D721Med (cell line): ENCODE measurements around the gene EXOC3L4.

Experiments
- DNase-seq: peaks from one replicate; pipeline ENCODE4 v3.0.0; 2011; ENCODE audit warnings: low spot score; ENCODE audit not compliant: insufficient read length
- FAIRE-seq: peaks from 2 replicates; lab custom pipeline; 2011; peaks lifted over from hg19 to GRCh38; lab: Jason Lieb, UNC
- TF ChIP-seq, protein P1 (sequence below): IDR thresholded peaks from 2 replicates; pipeline ENCODE4 v1.5.1; 2012; ENCODE audit warnings: mild to moderate bottlenecking, control low read depth; ENCODE audit not compliant: insufficient read depth; ENCODE audit errors: missing control alignments

Gene EXOC3L4

GRCh38 chr14:103104389-103104653 is 9.8 kb downstream of the EXOC3L4 start:
- FAIRE-seq, result no peak
- TF ChIP-seq, protein P1, sequence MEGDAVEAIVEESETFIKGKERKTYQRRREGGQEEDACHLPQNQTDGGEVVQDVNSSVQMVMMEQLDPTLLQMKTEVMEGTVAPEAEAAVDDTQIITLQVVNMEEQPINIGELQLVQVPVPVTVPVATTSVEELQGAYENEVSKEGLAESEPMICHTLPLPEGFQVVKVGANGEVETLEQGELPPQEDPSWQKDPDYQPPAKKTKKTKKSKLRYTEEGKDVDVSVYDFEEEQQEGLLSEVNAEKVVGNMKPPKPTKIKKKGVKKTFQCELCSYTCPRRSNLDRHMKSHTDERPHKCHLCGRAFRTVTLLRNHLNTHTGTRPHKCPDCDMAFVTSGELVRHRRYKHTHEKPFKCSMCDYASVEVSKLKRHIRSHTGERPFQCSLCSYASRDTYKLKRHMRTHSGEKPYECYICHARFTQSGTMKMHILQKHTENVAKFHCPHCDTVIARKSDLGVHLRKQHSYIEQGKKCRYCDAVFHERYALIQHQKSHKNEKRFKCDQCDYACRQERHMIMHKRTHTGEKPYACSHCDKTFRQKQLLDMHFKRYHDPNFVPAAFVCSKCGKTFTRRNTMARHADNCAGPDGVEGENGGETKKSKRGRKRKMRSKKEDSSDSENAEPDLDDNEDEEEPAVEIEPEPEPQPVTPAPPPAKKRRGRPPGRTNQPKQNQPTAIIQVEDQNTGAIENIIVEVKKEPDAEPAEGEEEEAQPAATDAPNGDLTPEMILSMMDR, result no peak

GRCh38 chr14:103104654-103105452 is 10.3 kb downstream of the EXOC3L4 start:
- DNase-seq, result peak; percentile 93
- TF ChIP-seq, protein P1, result peak; percentile 75
- FAIRE-seq, result no peak

More at GRCh38 chr14:103104389-103104653, 9.8 kb downstream of the EXOC3L4 start:
- DNase-seq, result no peak

DNA sequence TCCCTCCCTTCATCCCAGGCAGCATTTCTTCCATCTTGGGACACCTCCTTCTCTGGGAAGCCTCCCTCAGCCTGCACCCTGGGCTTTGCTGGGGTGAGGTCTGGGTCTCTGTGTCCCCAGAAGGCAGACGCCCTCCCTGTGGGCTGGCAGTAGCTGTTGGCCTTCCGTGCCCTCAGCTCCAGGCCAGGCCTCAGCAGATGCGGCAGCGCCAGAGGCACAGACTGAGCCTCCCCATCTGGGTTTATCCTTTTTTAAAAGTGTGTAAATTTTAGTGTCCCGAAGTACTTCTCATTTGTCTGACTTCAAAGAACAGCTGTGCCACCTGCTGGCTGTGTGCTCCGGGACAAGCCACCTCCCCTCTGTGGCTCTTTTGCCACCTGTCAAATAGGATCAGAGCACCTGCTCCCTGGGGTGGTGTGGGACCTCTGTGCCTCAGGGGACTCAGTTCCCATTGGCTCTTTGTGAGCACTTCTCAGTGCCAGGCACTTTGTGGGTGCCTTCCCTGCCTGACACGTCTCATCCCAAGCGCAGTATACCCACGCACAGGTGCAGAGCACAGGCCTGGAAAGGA is 11.1 kb downstream of the EXOC3L4 start:
- no peak for FAIRE-seq

GRCh38 chr14:103107455-103107854 is 12.9 kb downstream of the EXOC3L4 start:
- DNase-seq (no peak), FAIRE-seq (no peak)
- TF ChIP-seq, protein P1, result no peak

More for the DNA sequence above, 11.1 kb downstream of the EXOC3L4 start:
- TF ChIP-seq, protein P1, result peak; percentile 21
- no peak for DNase-seq

DNA sequence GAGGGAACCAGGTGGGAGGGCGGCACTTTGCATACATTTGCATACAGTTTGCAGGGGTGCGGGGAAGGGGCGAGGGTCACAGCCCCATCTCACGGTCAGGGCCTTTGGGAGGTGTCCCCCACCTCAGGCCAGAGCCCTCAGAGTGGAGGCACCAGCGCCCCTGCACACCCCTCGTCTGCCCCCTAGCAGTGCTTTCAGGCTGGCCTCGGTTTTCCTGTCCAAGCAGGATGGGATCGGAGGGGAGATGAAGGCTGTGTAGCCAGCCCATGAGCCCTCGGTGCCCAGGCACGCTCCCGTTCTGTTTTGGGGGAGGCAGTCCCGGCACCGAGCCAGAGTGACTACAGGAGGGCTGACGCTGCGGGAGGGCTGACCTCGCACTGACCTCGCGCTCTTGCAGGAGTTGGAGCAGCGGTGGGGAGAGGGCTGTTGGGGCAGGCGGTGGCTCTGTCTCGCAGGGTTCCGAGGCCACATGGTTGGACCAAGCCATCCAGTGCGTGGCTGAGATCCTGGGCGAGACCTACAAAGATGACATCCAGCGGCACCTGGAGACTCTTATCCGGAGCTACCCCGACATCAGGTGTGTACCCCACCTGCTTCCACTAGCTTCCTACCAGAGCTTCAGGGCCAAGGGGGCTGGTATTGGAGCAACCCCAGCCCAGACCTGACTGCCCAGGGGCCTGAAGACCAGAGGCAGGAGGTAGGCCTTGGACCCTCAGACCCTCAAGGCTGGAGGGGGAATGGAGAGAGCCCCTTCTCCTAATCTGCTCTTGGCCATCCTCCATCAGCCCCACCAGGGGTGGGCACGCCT is 13.6 kb downstream of the EXOC3L4 start:
- DNase-seq (no peak), FAIRE-seq (no peak)
- TF ChIP-seq, protein P1, result no peak

DNA sequence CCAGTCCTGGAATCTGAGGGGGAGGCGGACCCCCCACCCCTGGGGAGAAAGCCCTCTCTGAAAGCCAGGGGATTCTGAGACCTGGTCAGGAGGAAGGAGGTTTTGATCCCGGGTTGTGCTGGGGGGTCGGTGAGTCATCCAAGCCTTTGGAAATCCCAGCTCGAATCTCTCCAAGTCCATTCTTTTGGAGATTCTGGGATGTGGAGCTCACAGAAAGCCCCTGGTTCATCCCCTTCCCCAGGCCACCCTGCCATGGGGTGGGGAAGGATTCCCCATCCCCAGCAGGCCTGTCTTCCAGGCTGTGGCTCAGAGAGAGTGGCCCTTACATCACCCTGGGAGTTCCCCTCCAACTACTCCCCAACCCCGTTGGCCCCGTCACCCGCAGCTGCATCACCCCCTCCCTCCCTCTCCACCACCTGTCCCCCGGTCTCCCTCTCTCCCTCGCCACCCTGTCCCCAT is 14.3 kb downstream of the EXOC3L4 start:
- no peak for FAIRE-seq
- no peak for DNase-seq
- TF ChIP-seq, protein P1, result no peak
